Astrocyte of the spinal cord (primary cell): ENCODE data around the gene RAPGEF2.
A peak's percentile ranks its signal among the peaks of the same experiment; 100 is the strongest.

ENCODE experiments used
- DNase-seq: peaks from one replicate; pipeline ENCODE4 v3.0.0; 2011; ENCODE audit warnings: low read depth, low spot score
- H3K4me3 ChIP-seq: 2 replicates; pipeline ENCODE4 v1.5.1; 2011; ENCODE audit warnings: low read depth, mild to moderate bottlenecking, low read length, moderate library complexity
- in situ Hi-C: cut with HindIII; loops from 2 replicates; pipeline ENCODE4 v1.10.0; 2017; ENCODE audit warnings: low sequenced_read_pairs
- TF ChIP-seq, protein P1 (sequence below): IDR thresholded peaks from 2 replicates; pipeline ENCODE4 v1.5.1; 2012; ENCODE audit warnings: low read depth, mild to moderate bottlenecking, low read length, inconsistent platforms

Gene RAPGEF2

GRCh38 chr4:159386620-159387019 lies 283.7 kb downstream of the RAPGEF2 start:
- in situ Hi-C loops = no loop called here
- TF ChIP-seq, protein P1, sequence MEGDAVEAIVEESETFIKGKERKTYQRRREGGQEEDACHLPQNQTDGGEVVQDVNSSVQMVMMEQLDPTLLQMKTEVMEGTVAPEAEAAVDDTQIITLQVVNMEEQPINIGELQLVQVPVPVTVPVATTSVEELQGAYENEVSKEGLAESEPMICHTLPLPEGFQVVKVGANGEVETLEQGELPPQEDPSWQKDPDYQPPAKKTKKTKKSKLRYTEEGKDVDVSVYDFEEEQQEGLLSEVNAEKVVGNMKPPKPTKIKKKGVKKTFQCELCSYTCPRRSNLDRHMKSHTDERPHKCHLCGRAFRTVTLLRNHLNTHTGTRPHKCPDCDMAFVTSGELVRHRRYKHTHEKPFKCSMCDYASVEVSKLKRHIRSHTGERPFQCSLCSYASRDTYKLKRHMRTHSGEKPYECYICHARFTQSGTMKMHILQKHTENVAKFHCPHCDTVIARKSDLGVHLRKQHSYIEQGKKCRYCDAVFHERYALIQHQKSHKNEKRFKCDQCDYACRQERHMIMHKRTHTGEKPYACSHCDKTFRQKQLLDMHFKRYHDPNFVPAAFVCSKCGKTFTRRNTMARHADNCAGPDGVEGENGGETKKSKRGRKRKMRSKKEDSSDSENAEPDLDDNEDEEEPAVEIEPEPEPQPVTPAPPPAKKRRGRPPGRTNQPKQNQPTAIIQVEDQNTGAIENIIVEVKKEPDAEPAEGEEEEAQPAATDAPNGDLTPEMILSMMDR = no peak
- DNase-seq = no peak
- H3K4me3 ChIP-seq = no peak overlapping the region

DNA sequence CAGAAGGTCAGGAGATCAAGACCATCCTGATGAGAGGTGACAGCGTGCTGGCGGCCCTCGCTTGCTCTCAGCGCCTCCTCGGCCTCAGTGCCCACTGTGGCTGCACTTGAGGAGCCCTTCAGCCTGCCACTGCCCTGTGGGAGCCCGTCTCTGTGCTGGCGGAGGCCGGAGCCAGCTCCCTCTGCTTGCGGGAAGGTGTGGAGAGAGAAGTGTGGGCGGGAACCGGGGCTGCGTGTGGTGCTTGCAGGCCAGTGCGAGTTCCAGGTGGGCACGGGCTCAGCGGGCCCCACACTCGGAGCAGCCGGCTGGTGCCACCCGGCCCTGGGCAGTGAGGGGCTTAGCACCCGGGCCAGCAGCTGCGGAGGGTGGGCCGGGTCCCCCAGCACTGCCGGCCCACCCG lies 286.9 kb downstream of the RAPGEF2 start:
- no peak overlapping the region for H3K4me3 ChIP-seq
- no peak for DNase-seq
- in situ Hi-C loops = no loop called here
- TF ChIP-seq, protein P1 = no peak

DNA sequence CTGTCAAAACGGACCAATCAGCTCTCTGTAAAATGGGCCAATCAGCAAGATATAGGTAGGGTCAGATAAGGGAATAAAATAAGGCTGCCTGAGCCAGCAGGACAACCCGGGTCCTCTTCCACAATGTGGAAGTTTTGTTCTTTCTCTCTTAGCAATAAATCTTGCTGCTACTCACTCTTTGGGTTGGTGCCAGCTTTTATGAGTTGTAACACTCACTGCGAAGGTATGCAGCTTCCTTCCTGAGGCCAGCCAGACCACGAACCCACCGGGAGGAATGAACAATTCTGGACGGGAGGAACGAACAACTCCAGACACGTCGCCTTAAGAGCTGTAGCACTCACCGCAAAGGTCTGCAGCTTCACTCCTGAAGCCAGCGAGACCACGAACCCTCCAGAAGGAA lies 287.8 kb downstream of the RAPGEF2 start:
- no peak overlapping the region for H3K4me3 ChIP-seq
- TF ChIP-seq, protein P1 = no peak
- in situ Hi-C loops = no loop called here
- peak; percentile 98 for DNase-seq

GRCh38 chr4:159395693-159396092 lies 292.8 kb downstream of the RAPGEF2 start:
- DNase-seq = no peak
- in situ Hi-C loops = no loop called here
- no peak overlapping the region for H3K4me3 ChIP-seq
- TF ChIP-seq, protein P1 = no peak

DNA sequence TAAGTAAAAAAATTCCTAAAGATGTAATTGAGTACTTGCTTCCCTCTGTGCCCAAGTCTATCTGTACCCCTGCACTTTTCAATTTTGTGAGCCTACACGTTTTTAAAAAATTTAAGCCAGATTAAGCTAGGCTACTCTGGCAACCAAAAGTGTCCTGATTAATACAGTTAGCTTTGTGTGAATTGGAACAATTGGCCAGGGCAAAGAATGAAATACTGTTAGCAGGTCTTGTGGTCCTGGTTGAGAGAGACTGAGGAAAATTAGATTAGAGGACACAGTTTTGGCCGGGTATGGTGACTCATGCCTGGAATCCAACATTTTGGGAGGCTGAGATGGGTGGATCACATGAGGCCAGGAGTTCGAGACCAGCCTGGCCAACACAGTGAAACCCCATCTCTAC lies 293.3 kb downstream of the RAPGEF2 start:
- in situ Hi-C loops = no loop called here
- no peak overlapping the region for H3K4me3 ChIP-seq
- TF ChIP-seq, protein P1 = no peak
- no peak for DNase-seq

DNA sequence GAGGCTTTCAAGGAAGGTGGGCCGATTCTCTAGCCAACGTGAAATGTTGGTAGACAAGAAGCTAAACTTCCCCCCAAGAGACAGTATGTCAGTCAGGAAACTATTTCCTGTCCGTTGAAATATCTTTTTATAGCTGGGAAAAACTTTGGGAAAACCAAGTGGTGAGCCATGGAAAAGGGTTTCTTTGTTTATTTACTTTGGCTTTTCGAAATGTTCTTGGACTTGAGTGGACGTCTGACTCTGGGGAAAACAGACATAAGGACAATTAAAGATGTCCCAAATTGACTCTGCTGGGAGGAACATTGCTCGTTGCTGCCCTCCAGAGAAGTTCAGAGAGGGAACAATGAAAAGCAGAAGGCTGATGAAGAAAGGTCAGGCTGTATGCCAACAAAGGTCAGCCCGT lies 295.4 kb downstream of the RAPGEF2 start:
- DNase-seq = peak; percentile 37
- TF ChIP-seq, protein P1 = no peak
- in situ Hi-C loops = no loop called here
- H3K4me3 ChIP-seq = no peak overlapping the region
